GM12874 (cell line): Measurements from ENCODE around the gene SULT1C4.

Experiments used
- TF ChIP-seq, protein P1 (sequence below): IDR thresholded peaks from 2 replicates; pipeline ENCODE4 v1.5.1; 2011; ENCODE audit warnings: low read depth, mild to moderate bottlenecking, control low read depth, low read length, moderate library complexity; ENCODE audit not compliant: insufficient read depth

The SULT1C4 gene

GRCh38 chr2:108349571-108349928 is 28.2 kb upstream of the SULT1C4 start:
- TF ChIP-seq, protein P1, sequence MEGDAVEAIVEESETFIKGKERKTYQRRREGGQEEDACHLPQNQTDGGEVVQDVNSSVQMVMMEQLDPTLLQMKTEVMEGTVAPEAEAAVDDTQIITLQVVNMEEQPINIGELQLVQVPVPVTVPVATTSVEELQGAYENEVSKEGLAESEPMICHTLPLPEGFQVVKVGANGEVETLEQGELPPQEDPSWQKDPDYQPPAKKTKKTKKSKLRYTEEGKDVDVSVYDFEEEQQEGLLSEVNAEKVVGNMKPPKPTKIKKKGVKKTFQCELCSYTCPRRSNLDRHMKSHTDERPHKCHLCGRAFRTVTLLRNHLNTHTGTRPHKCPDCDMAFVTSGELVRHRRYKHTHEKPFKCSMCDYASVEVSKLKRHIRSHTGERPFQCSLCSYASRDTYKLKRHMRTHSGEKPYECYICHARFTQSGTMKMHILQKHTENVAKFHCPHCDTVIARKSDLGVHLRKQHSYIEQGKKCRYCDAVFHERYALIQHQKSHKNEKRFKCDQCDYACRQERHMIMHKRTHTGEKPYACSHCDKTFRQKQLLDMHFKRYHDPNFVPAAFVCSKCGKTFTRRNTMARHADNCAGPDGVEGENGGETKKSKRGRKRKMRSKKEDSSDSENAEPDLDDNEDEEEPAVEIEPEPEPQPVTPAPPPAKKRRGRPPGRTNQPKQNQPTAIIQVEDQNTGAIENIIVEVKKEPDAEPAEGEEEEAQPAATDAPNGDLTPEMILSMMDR = no peak

DNA sequence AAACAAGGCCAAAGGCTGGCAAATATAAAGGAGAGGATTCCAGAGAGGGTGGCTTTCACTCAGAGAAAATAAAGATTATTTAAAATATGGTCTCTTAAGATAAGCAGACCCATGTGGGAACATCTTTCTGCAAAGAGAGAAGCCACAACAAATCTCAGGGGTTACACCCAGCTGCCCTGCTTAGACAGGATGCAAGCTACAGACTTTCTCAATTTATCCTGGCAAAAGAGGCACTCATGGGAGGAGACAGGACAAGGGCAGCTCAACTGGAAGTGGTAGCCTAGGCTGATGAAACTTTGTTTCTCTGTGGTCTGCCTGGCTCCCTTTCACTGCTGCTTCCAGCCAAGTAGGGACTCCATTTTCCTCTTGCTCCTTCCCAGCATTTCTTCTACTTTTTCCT is 25.9 kb upstream of the SULT1C4 start:
- TF ChIP-seq, protein P1 = no peak

GRCh38 chr2:108354136-108354535 is 23.6 kb upstream of the SULT1C4 start:
- TF ChIP-seq, protein P1 = no peak

- TF ChIP-seq, protein P1 = no peak
Measured at GRCh38 chr2:108355906-108356734, 21.6 kb upstream of the SULT1C4 start.

DNA sequence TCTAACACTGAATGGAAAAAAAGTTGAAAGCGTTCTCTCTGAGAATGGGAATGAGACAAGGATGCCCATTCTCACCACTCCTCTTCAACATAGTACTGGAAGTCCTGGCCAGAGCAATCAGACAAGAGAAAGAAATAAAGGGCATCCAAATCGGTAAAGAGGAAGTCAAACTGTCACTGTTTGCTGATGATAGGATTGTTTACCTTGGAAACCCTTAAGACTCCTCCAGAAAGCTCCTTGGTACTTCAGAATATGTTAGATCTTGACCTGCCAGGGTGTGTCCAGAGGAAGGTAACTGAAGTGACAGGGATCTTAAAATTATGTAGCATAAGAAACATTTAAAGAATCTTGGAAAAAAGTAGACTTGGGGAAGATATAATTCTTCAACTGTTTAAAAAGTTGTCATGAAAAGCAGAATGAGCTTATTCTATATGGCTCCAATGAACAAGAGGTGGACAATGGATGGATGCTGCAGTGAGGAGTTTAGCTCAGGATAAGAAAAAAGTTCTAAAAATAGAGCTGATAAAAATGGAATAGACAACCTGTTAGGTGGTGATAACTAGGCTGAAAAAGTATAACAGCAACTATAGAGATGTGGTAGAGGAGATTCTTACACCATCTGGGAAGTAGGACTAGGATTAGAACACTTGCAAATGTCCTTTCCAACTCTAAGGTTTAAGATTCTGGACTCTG is 16.8 kb upstream of the SULT1C4 start:
- TF ChIP-seq, protein P1 = no peak

GRCh38 chr2:108363024-108363907 is 14.5 kb upstream of the SULT1C4 start:
- TF ChIP-seq, protein P1 = no peak

DNA sequence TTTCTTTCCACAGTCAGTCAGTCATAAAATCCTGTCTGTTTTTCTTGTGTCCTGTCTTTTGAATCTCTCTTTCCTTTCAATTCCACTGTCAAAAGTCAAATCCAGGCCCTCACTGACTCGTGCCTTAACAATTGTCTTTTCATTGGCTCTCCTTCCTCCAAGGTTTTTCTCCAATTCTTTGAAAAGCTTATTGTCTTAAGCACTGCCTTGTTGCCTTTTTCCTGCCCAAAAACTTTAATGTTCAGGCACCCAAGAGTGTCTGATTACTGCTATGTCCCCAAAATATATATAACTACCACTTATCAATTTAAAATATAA is 13.9 kb upstream of the SULT1C4 start:
- TF ChIP-seq, protein P1 = no peak
